ENCODE results near the gene SLC17A2.

The SLC17A2 gene

GRCh38 chr6:25883536-25883935, 47.0 kb downstream of the SLC17A2 start:
- no peak for DNase-seq (ENCODE audit: low read depth)

- no peak for DNase-seq (ENCODE audit: low read depth)
Measured at GRCh38 chr6:25882051-25882496, 48.4 kb downstream of the SLC17A2 start.

- DNase-seq (ENCODE audit: low read depth): no peak
Measured at GRCh38 chr6:25880601-25881000, 49.9 kb downstream of the SLC17A2 start.

- DNase-seq (ENCODE audit: low read depth): no peak
Measured at GRCh38 chr6:25878721-25879322, 51.7 kb downstream of the SLC17A2 start.

- no peak for DNase-seq (ENCODE audit: low read depth)
Measured at GRCh38 chr6:25875926-25876602, 54.4 kb downstream of the SLC17A2 start.

GRCh38 chr6:25875563-25875905, 55.0 kb downstream of the SLC17A2 start:
- DNase-seq (ENCODE audit: low read depth): no peak

- no peak for DNase-seq (ENCODE audit: low read depth)
Measured at GRCh38 chr6:25874822-25875562, 55.5 kb downstream of the SLC17A2 start.

- DNase-seq (ENCODE audit: low read depth): no peak
Measured at GRCh38 chr6:25874118-25874517, 56.4 kb downstream of the SLC17A2 start, which contains the start of gene SLC17A3. Gene SLC17A3 (minus strand): TSS chr6:25874243. CDS start chr6:25868387, 5,856 bp downstream.

- no peak for DNase-seq (ENCODE audit: low read depth)
Measured at GRCh38 chr6:25872814-25873213, 57.7 kb downstream of the SLC17A2 start.

GRCh38 chr6:25869840-25870239, 60.7 kb downstream of the SLC17A2 start:
- no peak for DNase-seq (ENCODE audit: low read depth)

GRCh38 chr6:25868436-25869183, 61.9 kb downstream of the SLC17A2 start:
- DNase-seq (ENCODE audit: low read depth): no peak

- no peak for DNase-seq (ENCODE audit: low read depth)
Measured at GRCh38 chr6:25866011-25866410, 64.5 kb downstream of the SLC17A2 start.

GRCh38 chr6:25863360-25863759, 67.1 kb downstream of the SLC17A2 start:
- DNase-seq (ENCODE audit: low read depth): no peak
